Right lung (tissue), 10 donors: ENCODE data around the gene KCNK4. TPM values are rescaled to one million over a fixed set of nuclear protein-coding genes. Genes with fewer than 3 reads are reported as not detected.
"Not testable (repeated sequence)": the region's sequence is repeated elsewhere in the genome, so short reads cannot be mapped to it uniquely, and the experiment has no call there.

Experiments used
- DNase-seq, 2 donors: peaks; one replicate each; pipeline ENCODE4 v3.0.0-alpha.2; 2013
- long read RNA-seq, 8 donors: transcript quantifications; one replicate each; lab custom pipeline, GENCODE V29; 2026
- polyA plus RNA-seq, 5 donors: library from polyadenylated mRNA; unstranded; fragments of 120-200 nt; gene quantifications; one replicate each; pipeline versions ENCODE4 v1.2.1 to v1.2.3, GENCODE V29; 2013; ENCODE audit warnings: inconsistent platforms in 1 of 5, low replicate concordance in 1 of 5; ENCODE audit not compliant: insufficient read length in 5 of 5, insufficient read depth in 1 of 5

KCNK4 gene
- under 1 TPM in 2 of 5 donors, not detected in 3; 0.09 to 0.10 TPM for polyA plus RNA-seq
- long read RNA-seq, donor 1: 0 reads
- long read RNA-seq, donor 2: 0 reads
- long read RNA-seq, donor 3: 0 reads
- long read RNA-seq, donor 4: 0 reads
- long read RNA-seq, donor 5: 0 reads
- long read RNA-seq, donor 6: 0 reads
- long read RNA-seq, donor 7: 0 reads
- long read RNA-seq, donor 8: 0 reads

DNA sequence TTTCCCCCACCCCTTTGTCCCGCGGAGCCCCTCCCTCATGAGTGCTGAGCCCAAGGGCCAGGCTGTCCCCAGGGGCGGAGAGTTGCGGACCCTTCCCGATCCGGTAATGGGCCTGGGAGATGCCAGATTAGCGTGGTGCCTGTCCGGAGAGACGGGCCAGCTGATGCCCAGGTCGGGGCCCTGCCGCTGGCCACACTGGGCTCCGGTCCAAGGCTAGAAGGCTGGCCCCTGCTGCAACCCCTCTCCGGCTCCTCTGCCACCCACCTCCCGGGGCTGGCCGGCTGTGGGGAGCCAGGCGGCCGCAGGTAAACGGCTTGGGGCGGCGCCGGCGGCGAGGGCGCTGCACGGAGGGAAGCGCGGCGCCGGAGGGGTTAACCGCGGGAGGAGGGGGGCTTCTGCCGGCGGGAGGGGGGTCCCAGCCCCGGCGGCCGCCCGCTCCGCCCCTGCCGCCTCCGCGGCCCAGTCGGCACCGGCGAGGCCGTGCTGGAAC, at the start of gene KCNK4:
Gene KCNK4 (plus strand): TSS at position 41 of the 490 bp plus-strand sequence. CDS start 1,717 bp downstream, outside the sequence.
- no peak for DNase-seq

- DNase-seq: no peak
These were observed 49.4 kb upstream of the KCNK4 start for GRCh38 chr11:64241491-64242374.

DNA sequence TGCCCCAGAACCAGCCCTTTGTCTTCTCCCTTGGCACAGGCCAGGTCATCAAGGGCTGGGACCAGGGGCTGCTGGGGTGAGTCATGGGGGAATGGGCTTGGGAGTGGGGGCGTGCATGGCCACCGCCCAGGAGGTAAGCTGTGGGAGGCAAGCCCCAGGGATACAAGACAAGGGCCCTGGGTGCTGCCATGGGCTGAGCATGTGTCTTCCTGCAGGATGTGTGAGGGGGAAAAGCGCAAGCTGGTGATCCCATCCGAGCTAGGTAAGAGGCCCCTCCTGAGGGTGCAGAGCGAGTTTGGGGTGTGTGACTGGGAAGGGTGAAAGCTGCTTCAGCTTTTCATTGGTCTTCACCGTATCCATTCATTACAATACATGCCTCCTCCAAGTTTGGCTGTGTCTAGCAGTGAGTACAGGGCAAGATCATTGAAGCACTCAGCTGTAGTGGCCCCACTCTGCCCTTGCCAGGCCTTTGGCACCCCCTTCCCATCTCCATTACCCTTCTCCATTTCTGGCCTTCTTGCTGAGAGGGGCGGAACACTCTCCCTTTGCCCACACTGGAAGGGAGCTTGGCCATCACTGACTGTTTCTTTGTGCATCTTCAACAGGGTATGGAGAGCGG, 47.8 kb upstream of the KCNK4 start:
- no peak for DNase-seq

DNA sequence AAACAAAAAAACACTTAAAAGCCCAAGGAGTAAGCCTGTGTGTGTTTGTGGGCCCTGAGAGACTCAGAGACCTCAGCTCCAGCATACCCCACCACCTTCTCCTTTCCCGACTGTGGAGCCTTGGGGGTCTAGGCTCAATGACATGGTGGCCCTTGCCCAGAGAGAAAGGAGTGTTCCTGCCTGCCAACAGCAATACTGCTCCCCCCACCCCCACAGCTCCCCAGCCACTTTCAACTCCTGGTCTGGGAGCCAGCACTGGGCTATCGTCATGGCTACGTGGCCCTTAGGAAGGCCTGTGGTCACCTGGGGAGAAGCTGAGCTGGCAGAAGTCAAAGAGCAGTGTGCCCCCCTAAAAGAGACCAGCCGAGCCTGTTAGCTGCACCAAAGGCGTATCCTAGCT, 47.0 kb upstream of the KCNK4 start:
- no peak for DNase-seq

GRCh38 chr11:64244966-64245365, 46.1 kb upstream of the KCNK4 start:
- DNase-seq: no peak

DNA sequence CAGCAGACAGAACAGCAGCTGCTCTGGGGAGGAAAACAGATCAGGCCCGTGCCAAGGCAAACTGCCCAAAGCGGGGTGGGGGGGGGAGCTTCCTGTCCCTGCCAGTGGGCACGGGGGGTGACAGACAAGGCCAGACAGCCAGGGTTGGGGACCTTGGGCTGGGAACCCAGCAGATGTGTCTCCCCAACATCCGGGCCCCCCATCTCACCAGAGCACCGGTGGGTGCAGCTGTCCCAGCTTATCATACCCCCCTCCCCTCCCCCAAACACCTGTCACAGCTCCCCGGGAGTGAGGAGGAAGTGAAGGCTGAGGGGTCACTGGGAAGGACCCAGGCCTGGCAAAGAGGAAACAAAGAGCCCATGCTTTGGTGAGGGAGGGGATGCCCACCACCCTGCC, 45.7 kb upstream of the KCNK4 start:
- DNase-seq: no peak

GRCh38 chr11:64245797-64246620, 45.1 kb upstream of the KCNK4 start:
- DNase-seq: no peak

- not testable (repeated sequence) for DNase-seq
These were observed 44.6 kb upstream of the KCNK4 start for GRCh38 chr11:64246621-64246870.

DNA sequence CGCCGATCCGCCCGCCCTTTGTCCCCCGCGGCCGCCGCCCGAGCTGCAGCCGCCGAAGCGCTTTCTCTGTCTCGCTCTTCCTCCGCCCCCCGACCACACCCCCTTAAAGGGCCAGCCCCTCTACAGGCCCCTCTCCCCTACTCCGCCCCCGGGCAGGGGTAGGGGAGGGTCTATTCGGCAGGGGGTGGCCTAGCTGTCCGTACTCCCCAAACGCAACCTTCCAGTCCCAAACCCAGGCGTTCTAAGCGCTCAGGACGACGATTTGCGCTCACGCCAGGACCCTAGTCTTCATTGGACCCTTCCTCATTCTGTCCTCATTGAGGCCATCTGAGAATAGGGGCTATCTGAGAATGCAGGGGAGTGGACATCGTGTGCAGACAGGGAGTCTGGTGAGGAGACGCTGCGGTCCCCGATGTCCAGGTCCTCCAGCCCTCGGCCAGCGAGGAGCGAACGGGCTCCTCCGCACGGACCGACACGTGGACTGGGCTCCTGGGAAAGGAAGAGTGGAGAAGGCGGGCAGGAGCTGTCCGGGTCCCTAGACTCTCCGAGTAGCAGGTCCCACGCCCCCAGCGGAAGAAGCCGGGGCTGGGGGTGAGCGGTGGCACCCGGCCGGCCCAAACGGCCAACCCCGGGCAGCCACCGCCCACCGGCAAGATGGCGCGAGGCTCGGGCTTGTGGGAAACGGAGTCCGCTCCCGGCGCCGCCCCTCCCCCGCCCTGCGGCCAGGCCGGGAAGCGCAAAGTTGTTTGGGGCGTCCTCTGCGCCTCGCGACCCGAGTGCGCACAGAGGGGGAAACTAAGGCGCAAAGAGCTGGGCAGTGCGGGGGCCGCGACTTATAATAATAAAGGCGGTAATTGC, 44.0 kb upstream of the KCNK4 start, which contains the start of gene PPP1R14B:
Gene PPP1R14B (minus strand): TSS at position 73 of the 858 bp plus-strand sequence. CDS start 270 bp downstream, outside the sequence.
- peak; percentile 81 for DNase-seq

DNA sequence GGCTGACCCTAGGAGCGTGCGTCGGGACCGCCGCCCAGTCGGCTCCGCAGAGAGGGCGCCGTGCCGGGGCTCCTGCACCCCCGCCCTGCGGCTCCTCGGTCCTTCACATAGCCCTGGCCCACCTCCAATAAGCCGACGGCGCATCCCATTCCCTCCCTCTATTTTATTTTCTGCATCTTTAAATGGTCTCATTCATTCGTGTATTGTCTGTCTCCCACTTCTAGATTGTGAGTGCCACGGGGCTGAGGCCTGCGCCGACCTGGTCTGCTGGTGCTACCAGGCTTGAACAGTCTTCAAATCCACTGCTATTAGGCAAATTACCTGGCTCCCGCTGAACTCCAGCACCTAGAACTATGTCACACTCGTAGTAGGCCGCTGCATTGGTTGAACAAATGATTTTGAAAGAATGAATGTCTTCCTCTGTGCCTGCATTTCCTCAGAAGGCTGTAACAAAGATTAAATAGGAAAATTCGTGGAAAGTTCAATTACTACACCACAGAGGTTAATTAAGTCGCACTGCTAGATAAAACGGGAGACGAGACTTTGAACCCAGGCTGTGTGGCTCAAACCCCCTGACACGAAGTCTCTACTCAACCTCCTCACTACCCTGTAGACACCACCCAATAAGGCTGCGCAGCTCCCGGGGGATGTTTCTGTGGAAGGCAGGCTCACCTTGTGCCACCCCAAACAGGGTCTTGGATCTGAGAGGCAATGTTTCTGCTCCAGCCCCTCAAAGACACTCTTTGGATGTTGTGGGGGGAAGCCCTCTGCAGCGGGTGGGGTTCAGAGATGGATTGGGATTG, 43.2 kb upstream of the KCNK4 start:
- DNase-seq: no peak

- no peak for DNase-seq
These were observed 42.5 kb upstream of the KCNK4 start for GRCh38 chr11:64248578-64248977.

DNA sequence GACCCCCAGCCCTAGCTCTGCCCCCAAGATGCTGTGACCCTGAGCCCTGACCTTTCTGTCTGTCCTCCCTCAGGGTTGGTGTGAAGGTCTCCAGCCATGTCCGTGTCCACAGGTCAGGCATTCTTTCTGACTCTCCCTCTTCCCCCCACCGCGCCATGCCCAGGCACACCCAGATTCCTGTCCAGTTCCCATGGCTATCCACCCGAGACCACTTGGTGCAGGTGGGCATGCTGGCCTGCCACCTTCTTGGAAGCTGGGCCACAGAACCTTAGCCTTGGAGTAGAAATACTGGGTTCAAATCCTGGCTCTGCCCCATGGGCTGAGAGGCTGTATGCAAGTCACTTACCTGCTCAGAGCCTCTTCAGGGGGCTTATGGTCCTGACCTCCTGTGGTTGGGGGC, 42.1 kb upstream of the KCNK4 start:
- DNase-seq: no peak

DNA sequence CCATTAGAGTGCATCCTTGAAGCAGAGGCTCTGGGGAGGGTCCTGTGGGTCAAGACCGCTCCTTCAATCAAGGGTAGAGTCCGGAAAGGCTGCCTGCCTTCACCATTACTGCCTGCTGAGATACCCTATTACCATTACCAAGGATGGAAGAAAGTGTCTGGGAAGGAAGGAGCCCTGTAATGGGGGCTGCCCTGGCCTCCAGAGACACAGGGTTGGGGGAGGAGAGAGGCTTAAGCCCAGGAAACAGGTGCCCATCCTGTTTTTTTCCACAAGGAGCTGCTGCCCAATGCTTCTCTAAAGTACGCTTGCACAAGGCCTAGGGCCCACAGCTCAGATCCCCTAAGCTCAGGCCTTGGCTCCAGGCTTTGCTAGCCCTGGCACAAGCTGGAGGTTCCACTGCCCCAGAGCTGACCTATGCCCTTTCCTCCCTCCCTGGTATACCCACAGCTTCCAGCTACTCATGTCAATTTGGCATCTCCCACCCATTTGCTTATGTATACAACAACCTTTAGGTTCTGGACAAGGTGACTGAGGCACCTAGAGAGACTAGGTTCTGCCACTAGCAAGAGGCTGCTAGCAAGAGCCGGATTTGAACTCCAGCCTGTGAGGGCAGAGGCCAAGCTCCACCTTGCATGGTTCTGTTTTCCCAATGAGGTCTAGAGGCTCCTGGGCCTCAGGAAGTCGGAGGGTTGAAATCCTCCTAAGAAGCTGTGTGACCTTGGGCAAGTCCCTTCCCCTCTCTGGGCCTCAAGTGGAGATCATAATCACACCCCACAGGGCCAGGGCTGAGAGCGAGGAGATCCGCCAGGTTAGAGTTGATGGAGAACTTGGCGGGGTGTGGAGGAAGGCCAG, 41.3 kb upstream of the KCNK4 start:
- DNase-seq: no peak

DNA sequence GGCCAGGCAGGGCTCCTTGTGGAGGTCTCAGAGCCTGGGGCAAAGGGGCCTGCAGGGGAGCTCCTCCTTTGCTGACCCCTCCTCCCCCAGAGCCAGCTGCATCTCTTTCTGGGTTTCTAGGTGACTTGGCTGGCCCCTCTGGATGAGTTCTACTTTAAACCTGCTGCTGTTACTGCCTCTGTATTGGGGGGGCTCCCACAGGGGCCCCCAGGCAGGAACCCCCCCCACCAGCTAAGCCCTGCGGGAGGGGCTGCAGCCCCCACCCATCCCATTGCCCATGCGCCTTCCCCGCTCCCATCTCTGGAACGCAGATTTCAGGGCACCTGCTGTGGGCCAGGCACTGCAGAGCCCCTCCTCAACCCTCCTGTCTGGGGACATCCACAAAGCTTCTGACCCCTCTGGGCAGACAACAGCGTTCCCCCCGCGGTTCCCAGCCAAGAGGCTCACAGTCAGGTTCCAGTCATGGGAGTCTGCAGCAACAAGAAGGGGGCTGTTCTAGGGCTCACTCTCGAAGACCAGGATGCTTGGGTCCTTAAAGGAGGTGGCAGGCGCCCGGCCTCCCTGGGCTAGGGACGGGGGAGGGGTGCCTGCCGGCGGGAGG, 40.6 kb upstream of the KCNK4 start:
- DNase-seq: no peak

DNA sequence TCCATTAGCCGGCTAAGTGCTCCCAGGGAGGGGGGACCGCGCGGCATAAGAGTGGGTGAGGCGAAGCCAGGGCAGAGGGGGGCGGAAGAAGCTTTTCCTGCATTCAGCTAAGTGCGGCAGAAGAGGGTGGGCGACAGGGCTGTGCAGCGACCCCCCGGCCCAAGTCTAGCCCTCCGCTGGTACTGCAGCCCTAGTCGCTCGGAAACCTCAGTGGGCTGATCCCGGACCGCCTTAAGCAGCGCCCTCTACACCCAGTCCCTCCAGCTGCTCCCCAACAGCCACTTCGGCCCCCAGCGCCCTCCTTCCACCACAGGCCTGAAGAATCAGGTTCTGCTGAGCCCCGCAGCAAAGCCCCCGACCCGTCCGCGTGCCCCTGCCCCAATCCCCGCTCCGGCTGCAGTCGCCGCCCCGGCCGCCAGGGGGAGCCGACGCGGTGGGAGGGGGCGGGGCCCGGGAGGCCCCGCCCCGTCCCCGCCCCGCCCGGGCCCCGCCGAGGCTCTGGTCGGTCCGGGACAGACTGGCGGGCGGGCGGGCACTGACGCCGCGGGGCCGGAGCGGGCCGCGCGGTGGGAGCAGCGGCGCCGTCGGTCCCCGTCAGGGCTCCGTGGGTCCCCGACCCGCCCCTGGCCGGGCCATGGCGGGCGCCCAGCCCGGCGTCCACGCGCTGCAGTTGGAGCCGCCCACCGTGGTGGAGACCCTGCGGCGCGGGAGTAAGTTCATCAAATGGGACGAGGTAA, 39.9 kb upstream of the KCNK4 start, which contains the start of gene PLCB3:
Gene PLCB3 (plus strand): TSS at position 515 of the 737 bp plus-strand sequence. CDS start 120 bp downstream, at position 635.
- DNase-seq: no peak

GRCh38 chr11:64251753-64252002, 39.4 kb upstream of the KCNK4 start:
- DNase-seq: no peak

DNA sequence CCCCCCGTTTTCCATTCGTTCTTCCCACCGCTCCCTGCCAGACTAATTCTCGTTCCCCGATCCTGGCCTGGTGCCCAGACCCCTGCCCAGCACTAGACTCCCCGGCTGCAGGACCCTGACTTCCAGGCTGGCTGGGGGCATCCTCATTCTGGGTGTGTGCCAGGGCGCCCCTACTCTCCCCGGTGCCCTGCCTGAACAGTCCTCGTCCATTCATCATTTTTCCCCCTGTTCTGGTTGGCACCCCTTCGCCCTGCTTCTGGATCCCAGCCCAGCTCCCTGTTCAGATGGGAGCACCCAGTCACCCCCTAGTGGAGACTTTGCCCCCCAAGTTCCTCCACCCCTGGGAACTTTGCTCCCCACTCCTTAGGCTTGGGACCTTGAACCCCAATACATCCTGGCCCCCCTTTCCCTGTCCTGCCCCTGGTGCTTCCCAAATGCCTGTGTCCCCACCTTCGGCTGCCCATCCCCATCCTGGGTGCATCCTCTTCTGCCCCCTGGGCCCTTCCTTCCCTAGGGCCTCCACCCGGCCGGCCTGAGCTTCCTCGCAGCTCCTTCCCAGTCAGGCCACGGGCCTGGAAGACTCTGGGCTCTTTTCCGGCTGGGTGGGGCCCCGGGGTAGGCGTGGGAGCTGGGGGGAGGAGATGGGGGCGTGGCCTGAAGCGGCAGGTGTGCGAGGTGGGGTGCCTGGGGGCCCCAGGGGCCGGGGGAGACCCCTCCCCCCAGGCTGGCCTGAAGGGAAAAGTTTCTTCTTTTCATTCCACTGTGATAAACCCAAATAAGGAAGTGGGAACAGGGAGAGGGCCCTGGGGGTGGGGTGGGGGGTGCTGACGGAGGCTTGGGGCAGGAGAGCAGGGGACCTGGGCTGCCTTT, 38.9 kb upstream of the KCNK4 start:
- no peak for DNase-seq
